HG02642 (cell line): ENCODE measurements around the gene SON.
A peak's percentile ranks its signal among the peaks of the same experiment; 100 is the strongest.
"Not testable (repeated sequence)": the region's sequence is repeated elsewhere in the genome, so short reads cannot be mapped to it uniquely, and the experiment has no call there.

Source experiments
- ATAC-seq: cut with Tn5 transposase; IDR thresholded peaks from one replicate; pipeline ENCODE4 v1.9.1; 2021; ENCODE audit warnings: mild to moderate bottlenecking; ENCODE audit not compliant: unreplicated experiment, poor library complexity

Gene SON

DNA sequence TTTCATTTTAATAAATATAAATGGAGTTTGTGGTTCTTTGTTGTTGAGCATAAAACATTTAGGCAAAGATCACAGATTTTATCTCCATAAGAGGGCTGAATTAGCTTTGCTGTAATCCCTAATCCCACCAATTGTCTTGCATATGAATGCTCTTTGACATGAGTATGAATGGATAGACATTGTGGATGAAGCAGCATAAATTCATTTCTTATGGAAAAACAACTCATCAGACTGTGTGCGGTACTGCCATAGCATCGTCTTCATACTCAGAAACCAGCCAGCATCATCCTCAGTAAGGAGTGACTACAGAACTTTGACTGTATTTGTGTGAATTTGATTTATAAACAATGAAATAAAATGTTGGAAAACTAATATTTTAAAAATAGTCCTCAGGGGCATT lies 19.6 kb downstream of the SON start:
- ATAC-seq = no peak

DNA sequence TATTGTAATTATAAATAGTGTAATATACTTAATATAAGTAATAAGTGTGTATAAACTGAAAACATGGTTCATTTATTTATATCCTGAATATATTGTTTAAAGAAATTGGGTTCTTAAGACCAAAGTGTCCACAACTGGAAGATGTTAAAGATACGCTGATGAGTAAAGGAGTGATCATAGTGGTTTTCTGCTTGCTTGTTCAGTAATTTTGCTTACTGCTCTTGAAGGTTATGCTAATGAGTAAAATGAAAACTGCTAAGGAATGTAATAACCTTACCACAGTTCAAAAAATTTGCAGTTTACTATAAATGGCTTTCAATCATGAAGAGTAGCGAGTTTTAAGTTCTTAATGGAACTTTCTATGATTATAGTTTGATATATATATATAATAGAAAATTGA lies 23.7 kb downstream of the SON start:
- no peak for ATAC-seq

DNA sequence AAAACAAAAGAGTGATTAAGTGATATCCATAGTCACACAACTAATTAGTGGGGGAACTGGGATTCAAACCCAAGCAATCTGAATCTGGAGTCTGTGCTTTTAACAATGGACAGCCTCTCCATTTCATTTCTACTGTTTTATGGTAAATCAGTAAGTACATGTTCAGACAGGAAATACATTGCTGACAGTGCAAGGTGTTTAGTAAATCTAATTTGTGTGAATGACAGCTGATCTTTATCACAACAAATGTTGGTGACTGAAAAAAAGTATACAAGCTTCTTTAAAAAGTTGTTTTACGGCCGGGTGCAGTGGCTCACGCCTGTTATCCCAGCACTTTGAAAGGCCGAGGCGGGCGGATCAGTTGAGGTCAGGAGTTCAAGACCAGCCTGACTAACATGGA lies 25.1 kb downstream of the SON start:
- ATAC-seq = no peak

DNA sequence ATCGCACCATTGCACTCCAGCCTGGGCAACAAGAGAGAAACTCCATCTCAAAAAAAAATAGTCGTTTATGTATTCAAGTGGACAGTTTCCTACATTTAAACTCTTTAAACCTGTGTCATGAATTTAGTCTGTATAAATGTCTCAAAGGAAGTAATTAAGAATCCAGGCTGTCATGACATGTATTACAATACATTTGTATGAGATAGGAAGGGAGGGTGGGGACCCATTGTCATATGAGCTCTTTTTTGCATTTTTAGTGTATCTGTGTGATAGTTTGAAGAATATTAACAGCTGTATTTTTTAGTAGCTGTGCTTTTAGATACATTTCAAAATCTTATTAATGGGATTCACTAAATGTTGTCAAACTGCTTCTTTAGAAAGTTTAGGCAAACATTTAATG lies 25.6 kb downstream of the SON start:
- ATAC-seq = no peak

DNA sequence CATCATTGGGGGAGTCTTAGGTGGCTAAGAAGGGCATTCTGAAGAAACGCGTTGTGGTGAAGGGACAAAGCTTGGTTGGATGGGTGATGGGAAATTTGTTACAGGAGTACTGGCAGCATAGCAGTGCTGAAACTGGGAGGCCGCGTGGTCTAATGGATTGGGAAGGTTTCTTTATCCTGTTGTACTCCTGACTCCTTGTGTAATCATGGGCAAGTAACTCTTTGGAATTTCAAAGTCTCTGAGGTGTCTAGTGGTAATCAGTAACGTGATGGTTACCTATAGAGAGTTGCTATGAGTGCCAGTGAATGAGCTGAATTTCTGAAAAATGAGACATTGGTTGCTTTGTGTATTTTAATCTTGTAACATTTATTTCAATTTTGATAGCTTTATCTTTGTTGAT lies 27.2 kb downstream of the SON start:
- ATAC-seq = no peak

DNA sequence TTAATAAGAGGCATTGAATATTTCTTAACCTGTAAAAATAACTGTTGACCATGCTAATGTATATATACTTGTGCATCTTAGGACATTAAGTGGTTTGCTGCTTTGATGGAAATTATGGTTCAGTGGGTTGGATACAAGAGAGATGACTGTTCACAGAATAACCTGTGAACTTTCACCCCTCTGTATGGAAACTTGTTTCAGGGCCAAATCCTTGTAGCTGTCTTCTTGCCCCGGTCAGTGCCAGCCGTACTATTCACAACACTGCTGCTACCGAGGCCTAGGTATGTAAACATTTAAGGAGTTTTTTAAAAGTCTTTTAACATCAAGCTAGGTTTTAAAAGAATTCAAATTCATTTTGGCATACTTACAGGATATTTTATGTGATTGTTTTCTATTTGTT lies 29.5 kb downstream of the SON start:
- ATAC-seq = no peak

DNA sequence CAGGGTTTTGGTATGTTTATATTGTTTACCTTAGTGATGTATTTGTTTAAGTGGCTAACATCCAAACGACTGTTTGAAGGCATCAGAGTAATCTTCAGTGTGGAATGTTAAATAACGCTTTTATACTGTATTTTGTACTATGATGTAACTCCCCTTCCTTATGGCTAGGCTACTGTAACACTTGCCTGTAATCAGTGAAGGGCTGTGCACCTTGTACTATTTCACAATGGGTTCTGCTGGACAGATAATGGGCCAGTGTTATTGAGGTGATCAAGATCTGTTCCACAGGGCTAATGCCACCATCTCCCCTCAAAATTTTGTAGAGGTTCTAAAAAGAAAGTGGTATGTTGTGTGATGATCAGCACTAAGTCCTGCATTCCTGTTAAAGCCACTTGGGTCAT lies 33.9 kb downstream of the SON start:
- ATAC-seq = not testable (repeated sequence)

DNA sequence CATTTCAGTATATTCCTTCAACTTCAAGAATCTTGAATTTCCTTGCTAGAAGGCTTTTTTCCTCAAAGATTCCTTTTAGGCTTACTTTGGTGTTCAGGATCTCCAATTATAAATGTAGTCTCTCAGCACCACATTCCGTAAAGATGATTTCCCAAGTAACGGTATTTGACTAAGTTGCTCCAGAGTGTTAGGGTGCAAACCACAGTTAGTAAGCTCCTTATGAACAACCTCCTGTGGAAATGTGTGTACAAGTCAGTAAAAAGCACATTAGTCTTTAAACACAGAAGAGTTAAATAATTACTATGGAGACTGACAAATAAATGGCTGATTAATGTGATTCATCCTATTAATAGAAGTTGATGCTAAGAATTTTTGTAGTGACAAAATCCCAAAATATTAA lies 35.4 kb downstream of the SON start:
- no peak for ATAC-seq

DNA sequence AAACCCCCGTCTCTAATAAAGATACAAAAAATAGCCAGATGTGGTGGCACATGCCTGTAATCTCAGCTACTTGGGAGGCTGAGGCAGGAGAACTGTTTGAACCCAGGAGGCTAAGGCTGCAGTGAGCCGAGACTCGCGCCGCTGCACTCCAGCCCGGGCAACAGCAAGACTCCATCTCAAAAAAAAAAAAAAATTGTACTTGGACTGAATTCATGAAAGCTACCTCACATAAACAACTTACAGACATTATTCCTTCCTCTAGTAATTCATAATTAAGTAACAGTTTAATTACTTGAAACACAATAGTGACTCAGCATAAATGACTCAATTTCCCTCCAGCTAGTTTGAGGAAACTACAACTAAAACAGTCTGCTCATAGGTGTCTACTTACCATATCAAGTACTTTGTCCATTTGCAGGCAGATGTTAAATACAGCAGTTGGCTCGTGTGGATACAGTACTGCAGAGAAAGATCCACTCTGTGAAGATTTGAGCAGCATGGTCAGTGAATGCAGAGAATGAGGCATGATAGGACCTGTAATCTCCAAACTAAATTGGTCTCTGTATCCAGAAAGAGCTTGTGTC lies 36.2 kb downstream of the SON start:
- no peak for ATAC-seq

DNA sequence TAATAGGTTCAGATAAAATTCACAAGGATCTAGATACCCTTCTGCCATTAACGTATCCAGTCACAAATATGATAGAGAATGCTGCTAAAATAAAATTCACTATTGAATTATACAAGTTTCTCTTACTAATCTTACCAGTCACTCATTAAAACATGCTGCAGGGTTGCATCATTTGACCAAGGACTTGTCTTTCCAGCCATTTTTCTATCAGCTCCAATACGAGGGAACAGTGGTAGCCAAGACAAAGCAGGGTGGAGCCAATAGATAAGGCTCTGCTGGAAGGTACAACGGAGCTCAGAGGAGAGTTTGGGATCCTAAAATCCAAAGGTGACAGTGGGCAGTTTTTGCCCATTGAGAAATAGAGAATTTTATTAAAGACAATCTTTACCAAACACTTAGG lies 41.6 kb downstream of the SON start:
- ATAC-seq = no peak

DNA sequence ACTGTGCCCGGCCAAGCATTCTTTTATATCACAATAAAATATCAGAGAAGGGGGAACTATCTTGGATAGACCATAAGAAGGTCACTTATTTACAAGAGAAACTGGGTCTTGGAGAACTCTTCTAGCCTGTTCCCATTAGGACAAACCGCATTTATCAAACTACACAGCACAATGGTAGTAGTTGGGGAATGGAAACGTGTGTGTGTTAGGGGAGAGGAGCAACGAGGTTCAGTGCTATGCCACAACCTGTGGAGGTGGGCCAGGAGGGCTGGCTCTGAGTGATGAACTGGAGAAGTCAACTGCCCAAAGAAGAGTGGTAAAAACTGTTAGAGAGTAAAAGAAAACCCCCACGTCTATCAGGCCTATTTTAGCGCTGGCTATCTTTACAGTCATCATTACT lies 44.1 kb downstream of the SON start:
- ATAC-seq = no peak

DNA sequence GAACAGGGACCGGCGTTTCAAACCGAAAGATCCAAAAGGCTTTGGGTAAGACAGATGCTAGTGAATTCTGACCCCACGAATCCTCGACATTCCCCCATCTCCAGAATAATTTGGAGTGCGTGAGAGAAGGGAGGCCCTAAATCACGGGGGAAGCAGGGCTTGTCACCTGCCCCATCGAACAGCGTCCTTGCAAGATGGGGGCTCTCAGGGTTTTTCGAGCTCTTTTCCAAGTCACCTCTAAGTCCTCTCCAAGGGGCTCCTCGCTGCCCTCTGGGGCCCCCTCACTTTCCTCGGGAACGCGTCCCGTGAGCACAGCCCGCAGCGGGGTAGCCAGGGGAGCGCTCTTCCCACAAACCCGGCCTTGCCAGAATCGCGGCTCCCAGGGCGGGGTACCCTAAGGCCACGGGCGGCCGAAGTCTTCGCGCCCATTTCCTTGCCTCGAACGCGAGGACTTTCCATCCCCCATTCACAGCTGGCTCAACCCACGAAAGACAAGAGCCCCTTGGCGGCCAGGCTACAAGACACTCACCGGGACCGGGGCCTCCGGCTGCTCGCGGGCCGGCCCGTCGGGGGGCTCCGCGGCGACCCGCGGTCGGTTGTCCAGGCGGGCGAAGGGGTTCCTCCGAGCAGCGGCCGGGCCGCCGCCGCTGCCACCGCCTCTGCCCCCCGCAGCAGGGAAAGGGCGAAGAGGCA lies 45.1 kb downstream of the SON start:
- peak; percentile 35 for ATAC-seq

DNA sequence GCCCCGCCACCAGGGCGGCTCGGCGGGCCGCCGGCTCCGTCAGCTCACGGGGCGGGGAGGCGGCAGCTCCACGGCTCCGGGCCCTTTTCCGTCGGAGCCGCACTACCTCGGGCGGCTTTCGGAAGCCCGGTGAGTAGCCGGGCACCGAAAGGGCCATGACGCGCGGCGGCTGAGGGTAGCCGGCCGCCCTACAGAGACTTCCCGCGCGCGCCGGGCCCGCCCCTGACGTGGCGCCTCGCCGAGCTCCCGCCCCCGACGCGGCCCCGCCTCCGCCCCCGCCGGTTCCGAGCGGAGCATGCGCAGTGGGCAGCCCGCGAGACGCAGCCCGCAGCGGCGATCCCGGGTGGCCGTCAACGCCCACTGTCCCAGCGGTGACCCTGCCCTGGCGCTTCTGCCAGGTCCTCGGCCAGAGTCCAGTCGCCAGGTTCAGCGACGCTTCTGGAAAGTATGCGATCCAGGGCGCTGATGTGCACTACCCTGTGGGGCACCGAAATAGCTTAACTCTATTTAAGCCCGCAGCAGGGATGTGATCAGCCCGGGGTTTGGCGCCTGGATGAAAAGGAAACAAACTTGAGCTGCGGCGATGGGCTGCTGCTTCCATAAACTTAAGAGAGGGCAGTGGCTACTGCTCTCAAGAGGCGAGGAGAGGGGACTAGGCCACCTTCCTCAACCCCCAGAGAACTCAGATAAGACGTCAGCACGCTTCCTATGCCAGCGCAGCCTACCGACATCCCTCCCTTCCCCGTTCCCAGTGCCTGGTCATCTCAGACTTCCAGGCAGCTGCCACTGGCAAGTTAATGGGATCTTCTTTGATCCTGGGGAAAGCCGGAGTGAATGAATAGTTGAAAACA lies 45.9 kb downstream of the SON start, which contains the start of gene DONSON:
DONSON (minus strand) TSS at position 200 of the 851 bp plus-strand sequence; CDS start at position 157, 43 bp downstream.
- ATAC-seq = peak; percentile 94

DNA sequence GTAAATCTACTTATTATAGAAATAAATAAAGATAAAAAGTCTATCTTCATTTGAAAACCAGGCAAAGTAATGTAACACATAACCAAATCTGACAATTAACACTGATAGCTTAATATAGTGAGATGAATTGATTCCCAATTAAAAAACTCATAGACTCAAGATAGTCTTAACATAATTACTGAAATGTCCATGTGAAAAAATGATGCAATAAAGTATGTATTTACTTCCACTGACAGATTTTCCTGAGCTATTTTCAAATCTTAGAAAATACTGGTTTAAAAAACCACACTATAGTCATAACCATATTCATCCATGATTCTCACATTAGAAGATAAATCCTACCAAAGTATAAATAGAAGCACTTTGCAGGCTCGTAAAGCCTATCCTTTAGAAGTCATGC lies 55.2 kb downstream of the SON start:
- no peak for ATAC-seq

DNA sequence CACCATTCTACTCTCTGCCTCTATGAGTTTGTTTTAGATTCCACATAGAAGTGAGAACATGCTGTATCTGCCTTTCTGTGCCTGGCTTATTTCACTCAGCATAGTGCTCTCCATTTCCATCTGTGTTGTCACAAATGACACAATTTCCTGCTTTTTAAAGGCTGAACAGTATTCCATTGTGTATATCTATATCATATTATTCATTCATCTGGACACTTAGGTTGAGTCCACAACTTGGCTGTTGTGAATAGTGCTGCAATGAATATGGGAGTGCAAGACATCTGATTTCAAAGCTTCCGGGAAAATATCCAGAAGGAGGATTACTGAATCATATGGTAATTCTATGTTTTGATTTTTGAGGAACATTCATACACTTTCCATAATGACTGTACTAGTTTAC lies 65.7 kb downstream of the SON start:
- ATAC-seq = no peak

DNA sequence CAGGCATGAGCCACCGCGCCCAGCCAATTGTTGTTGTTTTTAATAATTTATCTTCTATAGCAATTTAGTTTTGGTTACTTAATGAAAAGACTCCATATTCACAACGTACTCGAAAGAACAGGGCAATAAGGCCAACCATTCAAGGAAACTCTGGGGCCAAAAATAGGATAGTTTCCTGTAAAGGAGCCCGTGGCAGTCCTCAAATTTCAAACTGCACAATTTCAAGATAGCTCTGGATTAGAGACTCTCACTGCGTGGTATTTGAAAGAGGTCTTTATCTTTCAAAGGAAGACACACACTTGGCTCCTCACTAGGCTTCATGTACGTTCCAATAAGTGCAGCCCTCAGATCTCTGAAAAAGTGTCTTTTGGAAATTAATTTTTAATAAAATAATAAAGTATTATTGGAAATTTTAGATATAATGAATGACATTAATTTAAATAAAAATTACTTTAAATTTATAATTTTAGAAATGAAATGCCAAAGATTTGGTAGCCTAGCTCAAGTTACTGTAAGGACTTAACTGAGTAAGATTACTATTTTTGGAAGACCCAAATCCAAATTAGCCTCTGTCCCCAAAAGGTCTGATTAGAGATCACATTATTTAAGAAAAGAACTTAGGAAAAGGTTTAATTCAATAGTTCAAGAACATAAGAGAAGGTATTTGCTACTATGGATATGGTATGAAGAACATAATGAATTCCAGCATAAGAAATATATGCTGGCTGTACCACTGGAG lies 68.3 kb downstream of the SON start:
- ATAC-seq = no peak

DNA sequence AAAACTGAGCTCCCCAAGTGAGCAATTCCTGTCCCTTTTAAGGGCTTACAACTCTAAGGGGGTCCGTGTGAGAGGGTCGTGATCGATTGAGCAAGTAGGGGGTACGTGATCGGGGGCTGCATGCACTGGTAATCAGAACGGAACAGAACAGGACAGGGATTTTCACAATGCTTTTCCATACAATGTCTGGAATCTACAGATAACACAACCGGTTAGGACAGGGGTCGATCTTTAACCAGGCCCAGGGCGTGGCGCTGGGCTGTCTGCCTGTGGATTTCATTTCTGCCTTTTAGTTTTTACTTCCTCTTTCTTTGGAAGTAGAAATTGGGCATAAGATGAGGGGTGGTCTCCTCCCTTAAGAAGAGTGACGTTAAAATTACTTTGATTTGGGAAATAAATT lies 74.7 kb downstream of the SON start:
- not testable (repeated sequence) for ATAC-seq

DNA sequence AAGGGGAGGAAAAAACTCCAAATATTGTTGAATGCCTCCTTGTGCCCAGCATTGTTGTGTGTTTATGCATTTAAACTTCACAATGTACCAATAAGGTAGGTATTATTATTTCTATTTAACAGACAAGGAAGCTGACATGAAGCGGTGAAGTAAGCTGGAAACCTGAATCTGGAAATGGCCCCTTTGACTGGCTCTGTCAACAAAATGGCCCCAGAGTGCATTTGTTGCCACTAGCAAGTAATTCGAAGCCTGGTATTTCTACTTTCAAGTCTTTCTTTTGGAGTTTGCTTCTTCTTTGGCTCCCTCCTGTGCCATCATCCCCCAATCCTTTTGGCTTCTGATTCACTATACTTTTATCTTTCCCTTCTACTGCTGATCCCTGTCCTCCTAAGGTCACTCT lies 75.6 kb downstream of the SON start:
- no peak for ATAC-seq

DNA sequence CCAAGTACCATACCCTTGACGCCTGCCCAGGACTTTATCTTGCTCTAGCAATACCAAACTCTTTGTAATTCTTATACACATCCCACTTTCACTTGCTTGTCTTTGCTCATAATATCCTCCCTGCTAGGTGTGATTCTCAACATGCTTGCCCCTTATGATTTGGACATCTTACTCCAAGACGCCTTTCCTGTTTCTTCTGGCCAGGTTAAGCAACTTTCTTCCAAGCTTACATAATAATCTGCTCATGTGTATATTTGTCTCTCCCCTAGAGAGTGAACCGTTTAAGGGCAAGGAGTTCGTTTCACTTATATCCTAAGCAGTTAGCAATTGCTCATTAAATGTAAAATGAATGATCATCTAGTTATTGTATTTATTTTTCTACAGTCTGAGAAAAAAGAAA lies 76.9 kb downstream of the SON start:
- ATAC-seq = no peak

DNA sequence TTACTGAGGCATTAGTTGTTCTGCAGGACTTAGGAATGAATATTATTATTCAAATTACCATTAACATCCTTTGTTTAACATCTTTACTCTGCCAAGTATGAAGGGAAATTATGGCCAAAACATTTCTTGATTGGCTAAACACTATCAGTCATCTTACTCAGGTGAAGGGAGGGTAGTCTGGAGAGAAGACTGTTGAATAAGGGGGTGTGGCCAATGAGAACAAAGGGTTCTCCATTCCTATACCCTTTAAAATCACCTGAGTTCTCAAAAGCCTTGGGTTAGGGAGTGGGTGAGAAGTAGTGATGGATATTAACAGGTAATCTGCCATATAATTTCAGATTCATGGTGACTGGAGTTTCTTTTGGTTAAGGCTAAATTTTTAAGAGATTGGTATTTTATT lies 79.4 kb downstream of the SON start:
- no peak for ATAC-seq

DNA sequence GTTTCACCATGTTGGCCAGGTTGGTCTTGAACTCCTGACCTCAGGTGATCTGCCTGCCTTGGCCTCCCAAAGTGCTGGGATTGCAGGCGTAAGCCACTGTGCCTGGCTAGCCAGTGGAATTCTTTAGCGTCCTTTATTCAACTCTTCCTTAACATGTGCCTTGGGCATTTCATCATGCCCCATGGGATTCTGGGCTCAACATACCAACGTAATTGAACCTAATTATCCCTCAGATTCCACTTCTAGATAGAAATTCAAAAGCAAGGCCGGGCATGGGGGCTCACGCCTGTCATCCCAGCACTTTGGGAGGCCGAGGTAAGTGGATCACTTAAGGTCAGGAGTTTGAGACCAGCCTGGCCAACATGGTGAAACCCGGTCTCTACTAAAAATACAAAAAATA lies 83.3 kb downstream of the SON start:
- ATAC-seq = not testable (repeated sequence)
